Measurements from ENCODE around the gene SACM1L.
A peak's percentile ranks its signal among the peaks of the same experiment; 100 is the strongest.

The SACM1L gene

DNA sequence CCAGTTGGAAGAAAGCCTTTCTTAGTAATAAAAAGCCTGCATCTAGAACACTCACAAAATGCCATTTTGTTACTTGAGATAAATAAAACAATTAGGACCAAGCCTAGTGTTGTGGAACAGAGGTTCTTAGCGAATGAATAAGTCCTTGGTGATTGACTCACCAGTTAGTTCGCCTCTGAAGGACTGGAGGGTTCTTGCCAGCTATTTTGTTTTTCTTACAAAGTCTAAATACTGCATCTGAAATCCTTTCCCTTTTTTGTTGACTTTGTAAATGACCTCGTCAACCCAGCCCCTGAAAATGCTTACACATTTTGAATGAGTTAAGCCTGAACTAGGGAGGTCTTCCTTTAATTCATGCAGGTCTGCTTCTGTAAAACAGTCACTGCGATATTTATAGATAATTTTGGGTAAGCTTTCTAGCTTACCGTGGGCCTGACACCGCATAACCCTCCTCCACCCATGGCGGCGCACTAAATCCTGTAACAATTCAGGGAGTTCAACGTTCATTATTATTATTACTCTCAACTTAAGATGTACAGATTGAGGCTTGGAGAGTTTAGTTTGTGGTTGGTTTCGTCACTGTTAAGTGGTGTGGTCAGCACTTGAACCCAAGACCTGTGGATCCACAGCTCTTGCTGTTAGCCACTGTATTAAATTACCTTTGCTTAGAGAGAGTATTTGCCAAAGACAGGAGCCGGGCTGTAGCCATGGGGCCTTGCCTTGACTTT lies 45.0 kb upstream of the SACM1L start:
- TF ChIP-seq, protein P1, sequence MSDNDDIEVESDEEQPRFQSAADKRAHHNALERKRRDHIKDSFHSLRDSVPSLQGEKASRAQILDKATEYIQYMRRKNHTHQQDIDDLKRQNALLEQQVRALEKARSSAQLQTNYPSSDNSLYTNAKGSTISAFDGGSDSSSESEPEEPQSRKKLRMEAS (IDR thresholded peaks at IDR 0.05; ENCODE audit: low read depth, low read length), result no peak
- TF ChIP-seq MYC (IDR thresholded peaks at IDR 0.05; ENCODE audit: low read depth, low read length) (no peak), POLR2A (IDR thresholded peaks at IDR 0.05; ENCODE audit: extremely low read depth, insufficient read length) (no peak)
- TF ChIP-seq, protein P2, sequence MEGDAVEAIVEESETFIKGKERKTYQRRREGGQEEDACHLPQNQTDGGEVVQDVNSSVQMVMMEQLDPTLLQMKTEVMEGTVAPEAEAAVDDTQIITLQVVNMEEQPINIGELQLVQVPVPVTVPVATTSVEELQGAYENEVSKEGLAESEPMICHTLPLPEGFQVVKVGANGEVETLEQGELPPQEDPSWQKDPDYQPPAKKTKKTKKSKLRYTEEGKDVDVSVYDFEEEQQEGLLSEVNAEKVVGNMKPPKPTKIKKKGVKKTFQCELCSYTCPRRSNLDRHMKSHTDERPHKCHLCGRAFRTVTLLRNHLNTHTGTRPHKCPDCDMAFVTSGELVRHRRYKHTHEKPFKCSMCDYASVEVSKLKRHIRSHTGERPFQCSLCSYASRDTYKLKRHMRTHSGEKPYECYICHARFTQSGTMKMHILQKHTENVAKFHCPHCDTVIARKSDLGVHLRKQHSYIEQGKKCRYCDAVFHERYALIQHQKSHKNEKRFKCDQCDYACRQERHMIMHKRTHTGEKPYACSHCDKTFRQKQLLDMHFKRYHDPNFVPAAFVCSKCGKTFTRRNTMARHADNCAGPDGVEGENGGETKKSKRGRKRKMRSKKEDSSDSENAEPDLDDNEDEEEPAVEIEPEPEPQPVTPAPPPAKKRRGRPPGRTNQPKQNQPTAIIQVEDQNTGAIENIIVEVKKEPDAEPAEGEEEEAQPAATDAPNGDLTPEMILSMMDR (IDR thresholded peaks at IDR 0.05; ENCODE audit: low read depth, low read length), result no peak
- DNase-seq (ENCODE audit: low read depth), result peak; percentile 21
- no peak overlapping the region for H3K4me3 ChIP-seq (ENCODE audit: low read depth, low read length)

DNA sequence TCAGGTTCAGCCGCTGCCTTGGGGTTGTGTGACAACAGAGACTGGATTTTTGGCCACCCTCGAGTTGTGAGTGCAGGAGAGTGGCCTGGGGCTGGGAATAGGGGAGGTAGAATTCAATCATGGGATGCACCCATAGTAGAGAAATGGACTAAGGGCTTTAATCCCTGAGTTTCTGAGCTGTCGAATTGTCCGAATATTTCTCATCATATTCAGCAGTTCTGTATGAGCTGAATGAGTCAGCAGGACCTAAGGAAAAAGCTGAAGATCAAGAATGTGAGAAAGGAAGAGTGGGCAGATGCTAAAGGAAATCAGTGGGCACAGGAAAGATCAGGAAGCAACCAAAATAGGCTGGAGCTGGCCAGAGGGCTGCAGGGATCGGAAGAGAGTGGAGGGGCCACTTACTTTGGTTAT lies 44.4 kb upstream of the SACM1L start:
- TF ChIP-seq POLR2A (IDR thresholded peaks at IDR 0.05; ENCODE audit: extremely low read depth, insufficient read length), result no peak
- TF ChIP-seq, protein P1 (IDR thresholded peaks at IDR 0.05; ENCODE audit: low read depth, low read length), result no peak
- H3K4me3 ChIP-seq (ENCODE audit: low read depth, low read length), result no peak overlapping the region
- DNase-seq (ENCODE audit: low read depth), result no peak

DNA sequence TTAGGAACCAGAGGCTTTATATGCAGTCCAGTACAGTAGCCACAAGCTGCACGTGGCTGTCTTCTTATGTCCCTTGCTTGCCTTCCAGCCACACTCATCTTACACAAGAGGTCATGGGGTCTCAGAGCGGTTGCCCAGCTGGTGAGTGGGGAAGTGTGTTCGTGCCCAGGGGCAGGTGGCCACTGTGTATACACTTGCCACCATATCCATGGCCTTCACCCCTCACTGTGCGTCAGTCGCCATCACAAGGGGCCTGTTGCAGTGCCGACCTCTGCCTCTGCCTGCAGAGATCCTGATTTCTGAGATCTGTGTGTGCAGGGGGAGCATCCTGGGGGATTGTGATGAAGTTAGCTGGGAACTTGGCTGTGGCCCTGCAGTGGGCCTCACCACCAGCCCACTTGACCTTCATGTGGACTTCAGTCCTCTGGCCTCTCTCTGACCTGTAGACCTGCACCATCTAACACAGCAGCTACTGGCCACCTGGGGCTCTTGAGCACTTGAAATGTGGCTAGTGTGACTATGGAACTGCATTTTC lies 43.1 kb upstream of the SACM1L start:
- no peak overlapping the region for H3K4me3 ChIP-seq (ENCODE audit: low read depth, low read length)
- TF ChIP-seq POLR2A (IDR thresholded peaks at IDR 0.05; ENCODE audit: extremely low read depth, insufficient read length) (no peak), MYC (IDR thresholded peaks at IDR 0.05; ENCODE audit: low read depth, low read length) (0 out of 2 replicates have a peak, but pooled peaks have one; percentile 16)
- TF ChIP-seq, protein P1 (IDR thresholded peaks at IDR 0.05; ENCODE audit: low read depth, low read length), result peak; percentile 50; the same call in 1 of the 2 replicates
- TF ChIP-seq, protein P2 (IDR thresholded peaks at IDR 0.05; ENCODE audit: low read depth, low read length), result no peak
- DNase-seq (ENCODE audit: low read depth), result peak; percentile 42

DNA sequence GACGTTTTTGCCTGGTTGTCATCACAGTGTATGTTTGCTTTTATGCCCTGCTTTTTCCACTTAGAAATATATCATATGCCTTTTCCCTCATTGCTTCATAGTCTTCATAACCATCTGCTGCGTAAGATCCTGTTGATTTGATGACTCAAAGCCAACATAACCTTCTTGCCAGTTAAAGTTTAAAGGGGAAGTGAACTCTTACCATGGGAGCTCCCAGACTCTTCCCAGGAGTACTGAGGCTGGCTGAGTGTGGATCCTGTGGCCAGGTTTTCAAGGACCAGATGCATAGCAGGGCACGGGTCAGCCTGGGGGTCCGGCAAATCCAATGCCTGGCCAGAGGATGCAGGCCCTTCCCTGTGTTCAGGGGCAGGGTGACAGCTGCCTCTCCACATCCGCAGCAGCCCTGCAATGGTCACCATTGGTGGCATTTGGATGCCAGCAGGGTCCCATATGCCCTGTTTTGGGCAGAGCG lies 42.0 kb upstream of the SACM1L start:
- TF ChIP-seq, protein P1 (IDR thresholded peaks at IDR 0.05; ENCODE audit: low read depth, low read length), result 0 out of 2 replicates have a peak, but pooled peaks have one; percentile 38
- TF ChIP-seq POLR2A (IDR thresholded peaks at IDR 0.05; ENCODE audit: extremely low read depth, insufficient read length), result no peak
- peak; percentile 84 for DNase-seq (ENCODE audit: low read depth)
- no peak overlapping the region for H3K4me3 ChIP-seq (ENCODE audit: low read depth, low read length)

DNA sequence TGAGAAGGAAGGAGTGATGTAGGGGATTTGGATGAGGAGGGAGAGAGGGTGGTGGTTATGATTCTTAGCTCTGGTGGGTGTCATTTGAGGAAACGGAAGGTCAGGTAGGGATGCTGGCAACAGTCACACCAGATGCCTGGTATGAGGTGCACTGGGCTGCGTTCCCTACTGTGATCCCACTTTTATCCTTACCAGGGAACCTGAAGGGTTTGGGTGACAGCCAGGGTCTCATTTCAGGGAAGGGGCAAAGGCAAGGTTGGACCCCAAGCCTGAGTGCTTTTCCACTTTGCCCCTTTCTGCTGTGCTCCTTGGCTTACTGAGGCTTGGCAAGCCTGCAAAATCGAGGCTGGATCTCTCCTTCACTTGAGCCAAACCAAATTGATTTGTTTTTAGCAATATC lies 36.0 kb upstream of the SACM1L start:
- no peak for DNase-seq (ENCODE audit: low read depth)
- H3K4me3 ChIP-seq (ENCODE audit: low read depth, low read length), result no peak overlapping the region
- TF ChIP-seq, protein P2 (IDR thresholded peaks at IDR 0.05; ENCODE audit: low read depth, low read length), result no peak
- TF ChIP-seq POLR2A (IDR thresholded peaks at IDR 0.05; ENCODE audit: extremely low read depth, insufficient read length) (no peak), MYC (IDR thresholded peaks at IDR 0.05; ENCODE audit: low read depth, low read length) (no peak)
- TF ChIP-seq, protein P1 (IDR thresholded peaks at IDR 0.05; ENCODE audit: low read depth, low read length), result no peak

DNA sequence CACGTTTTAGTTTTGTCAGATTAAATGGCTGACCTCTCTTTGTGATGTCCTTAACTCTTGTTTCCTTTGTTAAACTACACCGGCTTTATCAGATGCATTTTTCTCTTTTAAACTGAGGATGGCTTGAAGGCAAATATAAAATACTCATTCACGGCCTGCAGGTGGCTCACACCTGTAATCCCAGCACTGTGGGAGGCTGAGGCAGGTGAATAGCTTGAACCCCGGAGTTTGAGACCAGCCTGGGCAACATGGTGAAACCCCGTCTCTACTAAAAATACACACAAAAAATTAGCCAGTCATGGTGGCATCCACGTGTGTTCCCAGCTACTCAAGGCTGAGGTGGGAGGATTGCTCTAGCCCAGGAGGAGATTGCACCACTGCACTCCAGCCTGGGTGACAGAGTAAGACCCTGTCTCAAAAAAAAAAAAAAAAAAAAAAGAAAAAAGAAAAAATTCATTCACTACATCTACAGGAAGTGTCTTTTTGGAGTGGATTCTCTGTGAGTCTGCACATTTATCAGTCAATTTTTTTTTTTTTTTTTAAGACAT lies 34.7 kb upstream of the SACM1L start:
- TF ChIP-seq, protein P2 (IDR thresholded peaks at IDR 0.05; ENCODE audit: low read depth, low read length), result no peak
- TF ChIP-seq, protein P1 (IDR thresholded peaks at IDR 0.05; ENCODE audit: low read depth, low read length), result peak; percentile 28; the same call in 1 of the 2 replicates
- TF ChIP-seq MYC (IDR thresholded peaks at IDR 0.05; ENCODE audit: low read depth, low read length) (no peak), POLR2A (IDR thresholded peaks at IDR 0.05; ENCODE audit: extremely low read depth, insufficient read length) (no peak)

More for the DNA sequence above, 34.7 kb upstream of the SACM1L start:
- H3K4me3 ChIP-seq (ENCODE audit: low read depth, low read length), result no peak overlapping the region
- peak; percentile 71 for DNase-seq (ENCODE audit: low read depth)

Measured in NB4 (cell line).